Liver (tissue), 9 donors: ENCODE data around the gene CTXN1. TPM values are rescaled to one million over a fixed set of nuclear protein-coding genes. Genes with fewer than 3 reads are reported as not detected.

ENCODE experiments used
- DNase-seq: peaks from one replicate; pipeline ENCODE4 v3.0.0-alpha.2; 2017; ENCODE audit warnings: low spot score
- H3K27ac ChIP-seq, 2 donors: one replicate each; pipeline ENCODE4 v1.7.0; 2013; ENCODE audit warnings: inconsistent platforms in 2 of 2, low read length in 2 of 2, control low read depth in 1 of 2, low read depth in 1 of 2, mild to moderate bottlenecking in 1 of 2
- H3K27me3 ChIP-seq, 4 donors: one replicate each; pipeline versions ENCODE4 v1.6.1 to v1.7.0; 2013; ENCODE audit warnings: low read length in 3 of 4, inconsistent platforms in 1 of 4, mild to moderate bottlenecking in 1 of 4, moderate library complexity in 1 of 4; ENCODE audit not compliant: control insufficient read depth in 4 of 4, insufficient read depth in 4 of 4
- H3K36me3 ChIP-seq, 4 donors: one replicate each; pipeline versions ENCODE4 v1.6.1 to v1.7.0; 2013; ENCODE audit warnings: low read length in 3 of 4, mild to moderate bottlenecking in 3 of 4, low read depth in 1 of 4, moderate library complexity in 1 of 4; ENCODE audit not compliant: control insufficient read depth in 4 of 4, insufficient read depth in 3 of 4
- H3K4me1 ChIP-seq, 4 donors: one replicate each; pipeline versions ENCODE4 v1.6.1 to v1.7.0; 2013; ENCODE audit warnings: low read length in 3 of 4, mild to moderate bottlenecking in 3 of 4, moderate library complexity in 1 of 4; ENCODE audit not compliant: control insufficient read depth in 4 of 4, insufficient read depth in 4 of 4
- H3K4me3 ChIP-seq, 3 donors: one replicate each; pipeline versions ENCODE4 v1.6.1 to v1.7.0; 2013; ENCODE audit warnings: low read length in 3 of 3, control low read depth in 1 of 3, low read depth in 1 of 3, mild to moderate bottlenecking in 1 of 3
- H3K9ac ChIP-seq, 2 donors: one replicate each; pipeline ENCODE4 v1.7.0; 2013; ENCODE audit warnings: low read length in 2 of 2, mild to moderate bottlenecking in 2 of 2, moderate library complexity in 2 of 2, control low read depth in 1 of 2, low read depth in 1 of 2
- H3K9me3 ChIP-seq, 4 donors: one replicate each; pipeline versions ENCODE4 v1.6.1 to v1.7.0; 2013; ENCODE audit warnings: low read length in 3 of 4; ENCODE audit not compliant: control insufficient read depth in 4 of 4
- ATF3 ChIP-seq: IDR thresholded peaks from 2 replicates; pipeline ENCODE4 v1.6.1; 2016; ENCODE audit warnings: antibody characterized with exemption
- CTCF ChIP-seq: fragments of 150-350 bp; IDR thresholded peaks from 2 replicates; pipeline ENCODE4 v1.5.1; 2017; ENCODE audit warnings: improper control_type of control experiment, low read depth, low read length; ENCODE audit not compliant: missing input control
- EGR1 ChIP-seq, 2 donors: IDR thresholded peaks; 2 replicates each; pipeline ENCODE4 v1.6.1; 2016 to 2018; ENCODE audit warnings: antibody characterized with exemption in 2 of 2, low read depth in 2 of 2
- FOXA2 ChIP-seq: IDR thresholded peaks from 2 replicates; pipeline ENCODE4 v1.6.1; 2016; ENCODE audit warnings: antibody characterized with exemption
- HNF4G ChIP-seq: IDR thresholded peaks from 2 replicates; pipeline ENCODE4 v1.6.1; 2016; ENCODE audit warnings: antibody characterized with exemption
- MAX ChIP-seq: IDR thresholded peaks from 2 replicates; pipeline ENCODE4 v1.6.1; 2016; ENCODE audit warnings: antibody characterized with exemption
- RAD21 ChIP-seq, 2 donors: IDR thresholded peaks; 2 replicates each; pipeline ENCODE4 v1.6.1; 2016; ENCODE audit warnings: antibody characterized with exemption in 2 of 2, mild to moderate bottlenecking in 2 of 2
- REST ChIP-seq: IDR thresholded peaks from 2 replicates; pipeline ENCODE4 v1.6.1; 2016; ENCODE audit warnings: antibody characterized with exemption, mild to moderate bottlenecking
- RXRA ChIP-seq, 2 donors: IDR thresholded peaks; 2 replicates each; pipeline ENCODE4 v1.6.1; 2017 to 2018; ENCODE audit warnings: antibody characterized with exemption in 2 of 2, mild to moderate bottlenecking in 1 of 2
- SP1 ChIP-seq: IDR thresholded peaks from 2 replicates; pipeline ENCODE4 v1.6.1; 2018; ENCODE audit warnings: antibody characterized with exemption, mild to moderate bottlenecking
- TAF1 ChIP-seq: conservative IDR thresholded peaks from 2 replicates; pipeline ENCODE4 v1.6.1; 2016; ENCODE audit warnings: antibody characterized with exemption, mild to moderate bottlenecking
- ZBTB33 ChIP-seq: IDR thresholded peaks from 2 replicates; pipeline ENCODE4 v1.6.1; 2016; ENCODE audit warnings: antibody characterized with exemption
- WGBS: extraction: QIAGEN DNeasy Blood & Tissue Kit; methylation state at CpG from one replicate; pipeline ENCODE4 v1.1.7; 2013; 5-methylcytosine and 5-hydroxymethylcytosine counted together
- polyA plus RNA-seq, 2 donors: library from polyadenylated mRNA; stranded (reverse) in 1 of 2; unstranded in 1 of 2; fragments of 200-250 nt in 1 of 2; fragments of >200 nt in 1 of 2; fragmentation: Nextera tagmentation in 1 of 2; extraction: Ambion mirVana in 1 of 2; gene quantifications; one replicate each; pipeline versions ENCODE4 v1.2.1 to v1.2.3, GENCODE V29; 2013 to 2015
- total RNA-seq, 2 donors: library from RNA; depleted of rRNA; stranded (reverse); fragments of >200 nt; gene quantifications; one replicate each; pipeline ENCODE4 v1.2.3, GENCODE V29; 2014
- donor health status: healthy.
- donor health status: healthy.
- donor health status: healthy.
- donor health status: healthy.
- donor health status: healthy.

CTXN1 gene
- total and polyA plus RNA-seq, 4 donors = 0.07 to 0.14 (median 0.08) TPM; not detected in 1

- Histone ChIP-seq H3K27me3 (no peaks in the 10 kb centered on the region), H3K4me3 (no peak overlapping the region), H3K27ac (no peak overlapping the region), H3K9me3 (no peaks in the 10 kb centered on the region), H3K36me3 (peaks cover 0 to 27% (median 11%) of the 10 kb centered on the region in 4 donors), H3K9ac (no peak overlapping the region), H3K4me1 (peaks cover 13 to 34% (median 19%) of the 10 kb centered on the region in 4 donors)
- 89% methylated on average over 39 of the region's 39 CpGs for WGBS
- no peak for DNase-seq
- no peak for TF ChIP-seq ATF3
- no peak for TF ChIP-seq RXRA (IDR thresholded peaks at IDR 0.05)
- no peak for TF ChIP-seq ZBTB33
- no peak for TF ChIP-seq TAF1
- no peak for TF ChIP-seq MAX
- TF ChIP-seq RAD21 (IDR thresholded peaks at IDR 0.05) = no peak
Observed at GRCh38 chr19:7912697-7913564, 13.0 kb downstream of the CTXN1 start.

- H3K36me3 ChIP-seq = peaks cover 0 to 27% (median 11%) of the 10 kb centered on the region in 4 donors
- no peak for DNase-seq
- TF ChIP-seq MAX (no peak), SP1 (no peak), HNF4G (no peak), ATF3 (no peak), CTCF (no peak), ZBTB33 (no peak), EGR1 (IDR thresholded peaks at IDR 0.05; ENCODE audit: low read depth in 2 of 2) (no peak), RXRA (IDR thresholded peaks at IDR 0.05) (no peak), REST (no peak), FOXA2 (no peak)
Observed at GRCh38 chr19:7912144-7912696, 13.7 kb downstream of the CTXN1 start.

More at GRCh38 chr19:7912144-7912696, 13.7 kb downstream of the CTXN1 start:
- Histone ChIP-seq H3K27ac (no peak overlapping the region), H3K9ac (no peak overlapping the region), H3K27me3 (no peaks in the 10 kb centered on the region), H3K4me3 (no peak overlapping the region), H3K9me3 (no peaks in the 10 kb centered on the region), H3K4me1 (peaks cover 7 to 27% (median 14%) of the 10 kb centered on the region in 4 donors)
- WGBS = 94% methylated on average over 31 of the region's 31 CpGs
